ENCODE results near the gene ZBTB22.
"Not testable (repeated sequence)": the region's sequence is repeated elsewhere in the genome, so short reads cannot be mapped to it uniquely, and the experiment has no call there.

The ZBTB22 gene

DNA sequence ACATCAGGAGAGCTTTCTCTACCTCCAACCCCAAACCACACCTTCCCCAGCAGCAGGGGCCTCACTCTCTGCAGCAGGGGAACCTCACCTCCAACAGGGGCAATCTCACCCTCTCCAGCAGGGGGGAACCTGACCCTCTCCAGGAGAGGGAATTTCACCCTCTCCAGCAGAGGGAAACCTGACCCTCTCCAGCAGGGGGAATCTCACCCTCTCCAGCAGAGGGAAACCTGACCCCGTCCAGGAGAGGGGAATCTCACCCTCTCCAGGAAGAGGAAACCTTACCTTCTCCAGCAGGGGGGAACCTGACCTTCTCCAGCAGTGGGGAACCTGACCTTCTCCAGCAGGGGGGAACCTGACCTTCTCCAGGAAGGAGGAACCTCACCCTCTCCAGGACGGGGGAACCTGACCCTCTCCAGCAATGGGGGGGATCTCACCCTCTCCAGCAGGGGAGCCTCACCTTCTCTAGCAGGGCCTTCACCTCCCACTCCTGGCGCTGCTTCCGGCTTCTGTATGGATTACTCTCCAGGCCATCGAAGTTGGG, 37.5 kb downstream of the ZBTB22 start:
- in situ Hi-C loops (cut with MboI; ENCODE audit: low sequenced_read_pairs): no loop called here

DNA sequence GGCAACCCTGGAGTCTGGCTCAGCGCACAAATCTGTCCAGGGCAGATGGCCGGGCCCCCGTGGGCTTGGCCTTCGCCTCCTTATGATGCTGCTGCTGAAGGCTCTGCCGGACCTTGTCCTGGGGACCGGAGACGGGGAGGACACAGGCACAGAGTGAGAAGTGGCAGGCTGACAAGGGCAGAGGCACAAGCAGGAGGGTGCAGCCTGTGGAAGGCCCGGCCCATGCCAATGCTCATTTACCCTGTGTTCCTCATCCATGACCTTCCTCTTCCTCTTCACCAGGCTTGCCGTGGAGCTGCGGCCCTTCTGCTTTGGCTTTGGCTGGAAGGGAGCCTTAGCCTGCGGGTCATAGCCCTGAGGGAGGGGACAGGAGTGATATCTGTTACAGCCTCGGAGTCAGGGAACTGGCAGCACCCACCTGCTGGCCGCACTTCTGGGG, 38.3 kb downstream of the ZBTB22 start:
- in situ Hi-C loops (cut with MboI; ENCODE audit: low sequenced_read_pairs): no loop called here

DNA sequence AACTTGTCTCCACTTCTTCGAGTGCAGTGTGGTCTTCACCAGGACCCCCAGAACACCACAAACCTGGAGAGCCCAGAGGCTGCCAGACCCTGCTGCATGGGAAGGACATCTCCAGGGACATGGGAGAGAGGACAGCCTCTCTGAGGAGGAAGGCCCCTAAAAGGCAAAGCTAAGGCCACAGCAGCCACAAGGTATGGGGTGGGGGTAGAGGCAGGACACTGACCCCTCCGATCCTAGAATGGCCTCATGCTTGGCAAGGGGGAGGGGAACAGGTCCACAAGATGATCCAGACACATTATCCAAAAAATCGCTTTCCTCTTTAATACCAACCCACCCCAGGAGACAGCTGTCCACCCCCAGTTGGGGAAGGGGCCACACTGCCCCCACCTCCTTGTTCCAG, 38.7 kb downstream of the ZBTB22 start:
- in situ Hi-C loops (cut with MboI; ENCODE audit: low sequenced_read_pairs): no loop called here

DNA sequence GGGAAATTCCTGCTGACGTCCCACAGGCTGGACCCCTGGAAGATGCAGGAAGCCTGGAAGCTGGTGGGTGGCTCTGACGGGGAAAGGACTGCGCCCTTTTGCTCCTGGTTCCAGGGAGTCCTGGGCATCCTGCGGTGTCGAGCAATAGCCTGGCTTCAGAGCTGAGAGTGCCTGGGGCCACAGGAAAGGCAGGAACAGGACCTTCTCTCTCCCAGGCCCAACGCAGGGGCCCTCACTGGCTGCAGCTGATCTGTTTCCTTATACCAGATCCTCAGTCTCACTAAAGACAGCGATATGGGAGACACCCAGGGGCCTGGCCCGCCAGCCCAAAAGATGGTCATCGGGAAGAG, 39.2 kb downstream of the ZBTB22 start:
- in situ Hi-C loops (cut with MboI; ENCODE audit: low sequenced_read_pairs): no loop called here

DNA sequence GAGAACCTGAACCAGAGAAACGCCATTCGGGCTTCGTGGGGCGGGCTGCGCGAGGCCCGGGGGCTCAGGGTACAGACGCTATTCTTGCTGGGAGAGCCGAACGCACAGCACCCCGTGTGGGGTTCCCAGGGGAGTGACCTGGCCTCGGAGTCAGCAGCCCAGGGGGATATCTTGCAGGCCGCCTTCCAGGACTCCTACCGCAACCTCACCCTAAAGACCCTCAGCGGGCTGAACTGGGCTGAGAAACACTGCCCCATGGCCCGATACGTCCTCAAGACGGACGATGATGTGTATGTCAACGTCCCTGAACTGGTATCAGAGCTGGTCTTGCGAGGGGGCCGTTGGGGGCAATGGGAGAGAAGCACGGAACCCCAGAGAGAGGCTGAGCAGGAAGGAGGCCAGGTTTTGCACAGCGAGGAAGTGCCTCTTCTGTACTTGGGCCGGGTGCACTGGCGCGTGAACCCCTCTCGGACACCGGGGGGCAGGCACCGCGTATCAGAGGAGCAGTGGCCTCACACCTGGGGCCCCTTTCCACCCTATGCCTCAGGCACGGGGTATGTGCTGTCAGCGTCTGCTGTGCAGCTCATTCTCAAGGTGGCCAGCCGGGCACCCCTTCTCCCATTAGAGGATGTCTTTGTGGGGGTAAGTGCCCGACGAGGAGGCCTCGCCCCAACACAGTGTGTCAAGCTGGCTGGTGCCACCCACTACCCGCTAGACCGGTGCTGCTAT, 39.7 kb downstream of the ZBTB22 start:
- in situ Hi-C loops (cut with MboI; ENCODE audit: low sequenced_read_pairs): no loop called here

DNA sequence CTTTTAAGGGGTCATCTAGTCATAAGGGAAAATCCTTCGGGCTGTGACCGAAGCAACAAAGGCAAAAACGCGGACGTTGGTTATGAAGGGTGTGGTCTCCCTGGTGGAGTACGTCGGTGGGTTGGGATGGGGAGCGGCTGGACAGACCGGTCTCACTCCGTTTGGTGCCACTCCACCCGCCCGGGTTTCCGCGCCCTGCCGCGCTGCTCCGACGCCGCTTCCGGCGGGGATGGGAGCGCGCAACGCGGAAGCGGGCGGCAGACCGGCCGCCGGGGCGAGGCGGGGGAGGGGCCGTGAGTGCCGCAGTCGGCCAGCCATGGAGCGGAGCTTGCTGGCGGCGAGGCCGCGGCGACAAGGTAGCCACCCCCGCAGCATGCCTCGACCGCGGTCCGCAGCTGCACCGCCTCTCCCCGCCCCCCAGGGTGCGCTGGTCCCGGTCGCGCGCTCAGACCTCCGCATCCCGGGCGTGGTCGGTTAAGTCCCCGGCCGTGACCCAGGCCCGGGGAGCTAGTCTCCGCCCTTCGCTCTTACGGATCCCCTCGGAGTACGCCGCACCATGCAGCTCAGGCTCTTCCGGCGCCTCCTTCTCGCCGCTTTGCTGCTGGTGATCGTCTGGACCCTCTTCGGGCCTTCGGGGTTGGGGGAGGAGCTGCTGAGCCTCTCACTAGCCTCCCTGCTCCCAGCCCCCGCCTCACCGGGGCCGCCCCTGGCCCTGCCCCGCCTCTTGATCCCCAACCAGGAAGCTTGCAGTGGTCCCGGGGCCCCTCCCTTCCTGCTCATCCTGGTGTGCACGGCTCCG, 40.5 kb downstream of the ZBTB22 start, which contains the start of gene B3GALT4:
Gene B3GALT4, plus strand, starts transcription at position 260 of the 799 bp plus-strand sequence. Its CDS starts 297 bp downstream, at position 557.
- in situ Hi-C loops (cut with MboI; ENCODE audit: low sequenced_read_pairs): no loop called here

DNA sequence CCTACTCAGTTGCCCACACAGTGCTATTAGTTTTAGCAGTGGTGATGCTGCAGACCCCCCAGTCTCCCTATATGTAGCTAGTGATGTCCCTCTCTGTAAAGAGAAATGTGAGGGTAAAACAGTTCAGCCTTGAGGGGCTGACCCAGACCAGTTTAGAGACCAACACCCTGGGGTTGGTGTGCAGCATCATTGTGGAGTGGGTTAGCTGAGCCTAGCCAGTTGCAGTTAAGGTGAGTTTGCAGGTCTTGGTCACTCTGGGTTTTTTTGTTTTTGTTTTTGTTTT, 41.0 kb downstream of the ZBTB22 start:
- in situ Hi-C loops (cut with MboI; ENCODE audit: low sequenced_read_pairs): no loop called here

DNA sequence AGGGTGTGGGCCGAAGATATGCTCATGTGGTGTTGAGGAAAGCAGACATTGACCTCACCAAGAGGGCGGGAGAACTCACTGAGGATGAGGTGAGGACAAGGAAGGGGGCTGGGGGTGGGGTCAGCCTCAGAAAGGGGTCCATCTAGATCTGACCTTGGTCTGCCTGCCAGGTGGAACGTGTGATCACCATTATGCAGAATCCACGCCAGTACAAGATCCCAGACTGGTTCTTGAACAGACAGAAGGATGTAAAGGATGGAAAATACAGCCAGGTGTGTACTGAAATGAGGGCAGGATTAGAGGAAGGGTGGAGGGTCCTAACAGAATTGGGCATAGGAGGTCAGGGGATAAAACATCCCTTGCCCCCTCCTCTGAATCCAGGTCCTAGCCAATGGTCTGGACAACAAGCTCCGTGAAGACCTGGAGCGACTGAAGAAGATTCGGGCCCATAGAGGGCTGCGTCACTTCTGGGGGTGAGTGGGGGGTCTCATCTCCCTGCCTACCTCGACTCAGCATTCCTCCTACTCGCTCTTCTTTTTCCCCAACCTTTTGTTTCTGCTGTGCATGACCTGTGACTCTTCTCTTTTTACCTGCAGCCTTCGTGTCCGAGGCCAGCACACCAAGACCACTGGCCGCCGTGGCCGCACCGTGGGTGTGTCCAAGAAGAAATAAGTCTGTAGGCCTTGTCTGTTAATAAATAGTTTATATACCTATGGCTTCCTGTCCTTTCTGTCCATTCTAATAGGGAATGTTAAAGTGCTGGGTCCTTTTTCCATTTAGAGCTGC, 41.6 kb downstream of the ZBTB22 start:
- in situ Hi-C loops (cut with MboI; ENCODE audit: low sequenced_read_pairs): not testable (repeated sequence)

DNA sequence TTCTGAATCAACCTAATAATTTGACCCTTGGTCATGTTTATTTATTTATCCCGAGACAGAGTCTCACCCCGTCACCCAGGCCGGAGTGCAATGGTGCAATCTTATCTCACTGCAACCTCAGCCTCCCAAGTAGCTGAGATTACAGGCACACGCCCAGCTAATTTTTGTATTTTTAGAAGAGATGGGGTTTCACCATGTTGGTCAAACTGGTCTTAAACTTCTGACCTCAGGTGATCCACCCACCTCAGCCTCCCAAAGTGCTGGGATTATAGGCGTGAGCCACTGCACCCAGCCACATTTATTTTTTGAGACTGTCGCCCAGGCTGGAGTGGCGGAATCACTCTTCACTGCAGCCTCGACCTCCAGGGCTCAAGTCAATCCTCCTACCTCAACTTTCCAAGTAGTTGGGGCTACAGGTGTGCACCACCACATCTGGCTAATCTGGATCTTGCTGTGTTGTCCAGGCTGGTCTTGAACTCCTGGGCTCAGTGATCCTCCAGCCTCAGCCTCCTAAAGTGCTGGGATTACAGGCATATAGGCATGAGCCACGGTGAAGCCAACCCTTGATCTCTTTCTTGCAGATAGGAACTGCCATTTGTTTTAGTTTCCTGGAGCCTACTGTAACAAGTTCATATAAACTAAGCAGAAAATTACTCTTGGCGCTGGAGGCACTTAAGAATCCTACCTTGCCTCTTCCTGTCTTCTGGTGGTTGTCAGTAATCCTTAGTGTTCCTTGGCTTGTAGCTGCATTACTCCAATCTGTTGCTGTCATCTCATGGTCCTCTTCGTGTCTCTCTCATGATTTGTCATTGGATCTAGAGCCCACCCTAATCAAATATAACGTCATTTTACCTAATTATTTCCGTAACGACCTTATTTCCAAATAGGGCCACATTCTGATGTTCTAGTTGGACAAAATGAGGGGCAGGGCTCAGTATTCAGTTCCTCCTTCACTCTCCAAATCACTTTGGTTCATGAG, 43.3 kb downstream of the ZBTB22 start:
- in situ Hi-C loops (cut with MboI; ENCODE audit: low sequenced_read_pairs): no loop called here

DNA sequence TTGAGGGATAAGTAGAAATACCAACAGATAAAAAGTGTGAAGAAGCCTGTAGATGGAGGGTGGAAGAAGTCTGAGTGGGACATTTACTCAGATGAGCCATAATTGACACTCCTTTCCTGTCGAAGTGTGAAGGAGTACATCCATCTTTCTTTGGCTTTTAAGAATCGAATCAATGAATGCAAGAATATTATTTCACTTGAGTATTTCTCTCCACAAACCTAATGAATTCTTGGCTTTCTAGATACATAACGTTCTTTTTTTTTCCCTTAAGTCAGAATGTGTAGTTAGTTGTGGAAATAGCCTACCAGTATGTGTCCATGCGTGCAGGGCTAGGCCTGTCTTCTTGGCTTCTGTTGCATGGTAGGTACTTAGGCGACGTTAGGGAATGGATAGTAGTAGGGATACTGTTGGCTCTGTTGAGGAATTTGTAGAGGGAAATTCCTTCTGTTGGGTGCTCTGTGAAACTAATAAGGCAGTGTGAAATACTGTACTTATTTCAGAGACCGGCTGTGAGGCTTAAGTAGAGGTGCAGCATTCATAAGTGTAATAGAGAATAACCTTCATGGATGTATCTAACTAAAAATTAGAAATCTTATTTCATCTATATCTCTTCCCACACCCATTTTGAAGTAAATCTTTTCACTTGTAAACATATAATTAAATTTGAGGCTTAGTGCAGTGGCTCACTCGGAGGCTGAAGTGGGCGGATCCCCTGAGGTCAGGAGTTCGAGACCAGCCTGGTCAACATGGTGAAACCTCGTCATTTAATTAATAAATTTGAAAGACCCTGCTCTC, 44.2 kb downstream of the ZBTB22 start:
- in situ Hi-C loops (cut with MboI; ENCODE audit: low sequenced_read_pairs): no loop called here

DNA sequence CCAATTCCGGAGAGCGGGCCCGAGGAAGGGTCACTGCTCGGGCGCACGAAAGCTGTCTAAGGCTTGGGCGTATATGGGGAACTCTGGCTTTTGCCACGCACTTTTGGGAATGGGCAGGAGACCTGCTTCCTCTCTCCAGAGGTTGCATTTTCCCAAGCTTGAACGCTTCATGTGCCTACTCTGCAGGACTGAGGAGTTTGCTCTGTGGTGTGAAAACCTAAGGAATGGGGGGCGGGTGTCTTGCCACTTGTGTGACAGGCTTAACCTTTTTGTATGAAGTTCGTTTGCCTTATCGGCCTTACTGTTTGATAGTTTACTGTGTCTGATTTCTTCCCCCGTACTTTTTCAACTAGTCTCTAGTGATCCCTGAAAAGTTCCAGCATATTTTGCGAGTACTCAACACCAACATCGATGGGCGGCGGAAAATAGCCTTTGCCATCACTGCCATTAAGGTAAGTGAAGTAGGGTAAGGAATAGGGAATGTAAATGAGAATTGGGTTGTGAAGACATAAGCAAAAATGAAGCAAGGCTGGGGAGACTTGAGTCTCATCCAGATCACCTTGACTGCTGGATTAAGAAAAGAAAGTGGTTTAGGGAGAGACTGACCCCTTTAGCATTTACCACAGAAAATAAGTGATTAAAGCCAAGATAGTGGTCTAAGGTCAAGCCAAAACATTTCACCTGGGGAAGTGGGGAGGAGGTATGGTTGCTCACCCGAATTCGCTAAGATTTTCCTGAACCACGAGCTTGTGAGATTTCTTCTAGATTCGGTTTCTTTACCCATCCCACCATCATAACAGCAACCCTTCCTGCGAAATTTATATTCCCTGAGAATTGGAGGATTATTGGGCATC, 45.0 kb downstream of the ZBTB22 start:
- in situ Hi-C loops (cut with MboI; ENCODE audit: low sequenced_read_pairs): no loop called here

DNA sequence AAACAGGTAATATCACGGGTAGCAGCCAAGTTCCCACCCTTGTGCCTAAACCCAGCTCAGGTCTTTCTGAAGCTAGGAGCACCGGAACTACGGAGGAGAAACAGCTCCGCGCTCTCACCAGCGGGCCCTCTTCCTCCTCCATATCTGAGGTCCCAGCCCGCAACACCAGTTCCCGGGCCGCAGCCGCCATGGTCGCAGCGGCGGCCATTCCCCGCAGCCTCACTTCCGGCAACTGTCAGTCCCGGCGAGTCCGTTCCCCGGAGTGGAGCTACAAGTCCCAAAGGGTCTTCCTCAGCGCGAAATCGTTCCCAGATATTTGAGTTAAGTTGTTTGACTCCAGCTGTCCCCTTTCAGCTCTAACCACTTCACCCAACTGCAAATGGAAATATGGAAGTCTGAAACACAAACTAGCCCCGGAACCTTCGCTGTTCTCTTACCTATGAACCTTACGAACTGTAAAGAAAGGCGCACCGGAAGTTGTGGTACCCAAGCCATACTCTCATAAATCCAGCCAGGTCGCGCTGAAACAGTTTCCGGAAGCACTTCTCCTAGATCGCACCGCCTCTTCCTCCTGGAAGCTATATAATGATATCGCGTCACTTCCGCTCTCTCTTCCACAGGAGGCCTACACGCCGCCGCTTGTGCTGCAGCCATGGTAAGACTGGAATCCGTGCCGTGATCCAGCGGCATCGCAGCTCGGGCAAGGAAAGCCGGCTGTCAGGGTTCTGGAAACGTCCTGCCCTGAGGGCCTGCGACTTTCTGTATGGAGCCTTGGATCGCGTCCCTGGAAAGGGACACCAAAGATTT, 45.9 kb downstream of the ZBTB22 start, which contains the start of the genes RPS18 and VPS52:
Gene RPS18, plus strand, starts transcription at position 608 of the 807 bp plus-strand sequence. Its CDS starts 45 bp downstream, at position 653.
Gene VPS52, minus strand, starts transcription at position 409 of the 807 bp plus-strand sequence. Its CDS starts 201 bp downstream, at position 208.
- in situ Hi-C loops (cut with MboI; ENCODE audit: low sequenced_read_pairs): no loop called here

DNA sequence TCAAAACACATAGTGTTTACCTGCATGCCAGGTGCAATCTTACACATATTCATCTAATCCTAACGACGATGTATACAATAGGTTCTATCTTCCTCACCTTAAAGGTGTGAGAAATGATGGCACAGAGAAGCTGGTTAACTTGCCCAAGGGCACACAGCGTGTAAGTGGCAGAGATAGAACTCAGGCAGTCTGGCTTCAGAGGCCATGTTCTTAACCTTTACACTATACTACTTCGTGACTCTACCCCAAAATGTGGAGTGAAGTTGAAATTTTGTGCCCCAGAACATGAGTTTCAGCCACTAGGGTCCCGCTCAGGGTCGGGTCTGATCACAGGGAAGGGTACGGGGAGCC, 46.5 kb downstream of the ZBTB22 start:
- in situ Hi-C loops (cut with MboI; ENCODE audit: low sequenced_read_pairs): no loop called here

All from HL-60/S4 treated with phorbol 12-myristate 13-acetate at 8.2 ng/mL for 4 days and 3 days (cell line).